Right forelimb (tissue), 1 donor: ENCODE data around the gene MYO19.
"Not testable (repeated sequence)": the region's sequence is repeated elsewhere in the genome, so short reads cannot be mapped to it uniquely, and the experiment has no call there.

ENCODE experiments used
- DNase-seq: peaks from one replicate; pipeline ENCODE4 v3.0.0-alpha.2; 2018

MYO19 gene

GRCh38 chr17:36498560-36499300 lies 35.9 kb downstream of the MYO19 start:
- DNase-seq = no peak

- DNase-seq = no peak
These were observed 36.5 kb downstream of the MYO19 start for GRCh38 chr17:36498155-36498554.

GRCh38 chr17:36496018-36496789 lies 38.5 kb downstream of the MYO19 start:
- DNase-seq = no peak

- DNase-seq = no peak
These were observed 39.5 kb downstream of the MYO19 start for GRCh38 chr17:36495076-36495578.

- DNase-seq = no peak
These were observed 40.0 kb downstream of the MYO19 start for GRCh38 chr17:36494674-36495073.

GRCh38 chr17:36493956-36494355 lies 40.7 kb downstream of the MYO19 start:
- no peak for DNase-seq

GRCh38 chr17:36486204-36487194 lies 48.2 kb downstream of the MYO19 start, which contains the start of gene ZNHIT3:
Gene ZNHIT3 (plus strand): TSS chr17:36486681. CDS start chr17:36486700, 19 bp downstream.
- DNase-seq = peak; percentile 94

GRCh38 chr17:36485805-36486203 lies 48.9 kb downstream of the MYO19 start:
- no peak for DNase-seq

- DNase-seq = no peak
These were observed 49.6 kb downstream of the MYO19 start for GRCh38 chr17:36485027-36485426.

GRCh38 chr17:36484021-36484420 lies 50.6 kb downstream of the MYO19 start:
- not testable (repeated sequence) for DNase-seq

GRCh38 chr17:36482611-36483504 lies 51.8 kb downstream of the MYO19 start:
- DNase-seq = peak; percentile 89

- DNase-seq = no peak
These were observed 52.8 kb downstream of the MYO19 start for GRCh38 chr17:36481829-36482228.

GRCh38 chr17:36475346-36475970 lies 59.2 kb downstream of the MYO19 start:
- DNase-seq = no peak

GRCh38 chr17:36474571-36474970 lies 60.1 kb downstream of the MYO19 start:
- DNase-seq = no peak

GRCh38 chr17:36470499-36470898 lies 64.2 kb downstream of the MYO19 start:
- no peak for DNase-seq

- no peak for DNase-seq
These were observed 64.9 kb downstream of the MYO19 start for GRCh38 chr17:36469733-36470132.

- no peak for DNase-seq
These were observed 65.6 kb downstream of the MYO19 start for GRCh38 chr17:36468903-36469635.

- DNase-seq = no peak
These were observed 69.9 kb downstream of the MYO19 start for GRCh38 chr17:36464765-36465088.

- DNase-seq = peak; percentile 82
These were observed 70.5 kb downstream of the MYO19 start for GRCh38 chr17:36463916-36464764.
